Body of pancreas (tissue), 4 donors: ENCODE measurements around the gene GMNC. TPM values are rescaled to one million over a fixed set of nuclear protein-coding genes. Genes with fewer than 3 reads are reported as not detected.
A peak's percentile ranks its signal among the peaks of the same experiment; 100 is the strongest.

ENCODE experiments used
- ATAC-seq: fragments of 150-250 bp; one replicate; pipeline ENCODE4 v1.9.1; 2016
- DNase-seq, 4 donors: peaks; one replicate each; pipeline ENCODE4 v3.0.0-alpha.2; 2019
- H3K27ac ChIP-seq, 4 donors: fragments of 200-600 bp; sonication (generic); 1 replicate in 3 of 4; 2 replicates in 1 of 4; pipeline versions ENCODE4 v1.5.1 to v1.6.1; 2016 to 2019; ENCODE audit warnings: mild to moderate bottlenecking in 1 of 4, mixed read lengths in 1 of 4, moderate library complexity in 1 of 4
- H3K27me3 ChIP-seq, 2 donors: fragments of 200-600 bp; sonication (generic); one replicate each; pipeline ENCODE4 v1.6.0; 2016; ENCODE audit warnings: mild to moderate bottlenecking in 1 of 2
- H3K36me3 ChIP-seq, 2 donors: fragments of 200-600 bp; sonication (generic); replicated peaks in 1 of 2; 2 replicates each; pipeline ENCODE4 v1.5.1; 2016; ENCODE audit warnings: low read depth in 2 of 2; ENCODE audit not compliant: insufficient read depth in 1 of 2
- H3K4me1 ChIP-seq: fragments of 200-600 bp; sonication (generic); one replicate; pipeline ENCODE4 v1.6.0; 2016
- H3K4me3 ChIP-seq, 2 donors: fragments of 200-600 bp; sonication (generic); 1 replicate in 1 of 2; 2 replicates in 1 of 2; pipeline ENCODE4 v1.5.1; 2016 to 2019
- H3K9me3 ChIP-seq, 3 donors: fragments of 200-600 bp; sonication (generic); 1 replicate in 2 of 3; 2 replicates in 1 of 3; pipeline ENCODE4 v1.5.1; 2016
- POLR2A ChIP-seq, 3 donors: fragments of 450-650 bp; IDR thresholded peaks; one replicate each; pipeline ENCODE4 v1.6.1; 2016; ENCODE audit warnings: antibody characterized with exemption in 3 of 3, mild to moderate bottlenecking in 2 of 3
- WGBS, 2 donors: methylation state at CpG; one replicate each; pipeline ENCODE4 v1.1.5; 2017; 5-methylcytosine and 5-hydroxymethylcytosine counted together
- intact Hi-C: fragments of 100-400 bp; cut with DNase I; formaldehyde crosslinking; loops from one replicate; pipeline ENCODE4 v1.15.1; 2023
- total RNA-seq, 2 donors: library from RNA; depleted of rRNA; stranded (reverse); fragments of >200 nt; gene quantifications; one replicate each; pipeline ENCODE4 v1.1.0, GENCODE V29; 2016
- TF ChIP-seq, protein P1 (sequence below), 7 experiments: fragments of 450-650 bp in 4 of 7; fragments of 200-600 bp in 3 of 7; sonication (generic) in 3 of 7; IDR thresholded peaks; one replicate each; pipeline ENCODE4 v1.5.1; 2016 to 2019; ENCODE audit warnings: antibody characterized with exemption in 7 of 7

The GMNC gene
- total RNA-seq, 2 donors from 2014 or later: 1.0 to 1.3 TPM

DNA sequence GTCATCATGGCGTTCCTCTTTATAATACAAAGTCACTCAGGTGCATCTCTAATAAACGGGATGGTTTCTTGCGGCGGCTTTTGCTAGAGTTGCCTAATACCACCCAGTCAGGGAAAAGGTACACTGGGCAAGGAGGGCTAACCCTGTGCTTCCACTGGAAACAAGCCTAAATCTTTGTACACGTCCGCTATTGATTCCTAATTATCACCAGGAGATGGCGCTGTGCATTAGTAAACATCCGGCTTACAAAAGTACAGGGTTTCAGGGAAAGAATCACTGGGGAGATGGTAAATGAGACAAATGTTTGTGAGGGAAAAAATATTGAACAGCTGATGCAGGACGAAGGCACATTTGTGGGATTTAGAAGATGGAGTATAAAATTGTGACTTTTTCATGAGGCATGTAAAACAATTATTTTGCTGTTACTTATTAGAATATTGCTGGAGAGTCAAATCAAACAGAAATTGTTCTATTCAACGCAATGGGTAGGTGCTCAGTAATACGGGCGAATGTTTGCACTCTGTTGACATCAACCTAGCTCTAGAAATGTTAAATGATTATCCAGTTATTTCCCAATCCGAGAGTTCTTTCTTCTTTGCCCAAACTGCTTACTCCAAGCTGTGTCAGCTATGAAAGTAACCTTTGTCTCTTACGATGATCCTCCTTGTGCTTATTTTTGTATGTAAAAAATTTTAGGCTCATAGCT lies 50.6 kb downstream of the GMNC start:
- Histone ChIP-seq H3K4me3 (no peak overlapping the region), H3K4me1 (peaks cover 16% of the 10 kb centered on the region), H3K27ac (peak overlapping the region in 1 of 4 donors; percentile 27), H3K9me3 (no peaks in the 10 kb centered on the region), H3K27me3 (no peaks in the 10 kb centered on the region), H3K36me3 (no peaks in the 10 kb centered on the region)
- DNase-seq (peak; percentile 35 to 67 (median 54)), ATAC-seq (peak; percentile 28)
- WGBS, 2 donors: 20 to 26% methylated on average over 14 of the region's 14 CpGs
- TF ChIP-seq, protein P1, sequence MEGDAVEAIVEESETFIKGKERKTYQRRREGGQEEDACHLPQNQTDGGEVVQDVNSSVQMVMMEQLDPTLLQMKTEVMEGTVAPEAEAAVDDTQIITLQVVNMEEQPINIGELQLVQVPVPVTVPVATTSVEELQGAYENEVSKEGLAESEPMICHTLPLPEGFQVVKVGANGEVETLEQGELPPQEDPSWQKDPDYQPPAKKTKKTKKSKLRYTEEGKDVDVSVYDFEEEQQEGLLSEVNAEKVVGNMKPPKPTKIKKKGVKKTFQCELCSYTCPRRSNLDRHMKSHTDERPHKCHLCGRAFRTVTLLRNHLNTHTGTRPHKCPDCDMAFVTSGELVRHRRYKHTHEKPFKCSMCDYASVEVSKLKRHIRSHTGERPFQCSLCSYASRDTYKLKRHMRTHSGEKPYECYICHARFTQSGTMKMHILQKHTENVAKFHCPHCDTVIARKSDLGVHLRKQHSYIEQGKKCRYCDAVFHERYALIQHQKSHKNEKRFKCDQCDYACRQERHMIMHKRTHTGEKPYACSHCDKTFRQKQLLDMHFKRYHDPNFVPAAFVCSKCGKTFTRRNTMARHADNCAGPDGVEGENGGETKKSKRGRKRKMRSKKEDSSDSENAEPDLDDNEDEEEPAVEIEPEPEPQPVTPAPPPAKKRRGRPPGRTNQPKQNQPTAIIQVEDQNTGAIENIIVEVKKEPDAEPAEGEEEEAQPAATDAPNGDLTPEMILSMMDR (IDR thresholded peaks at IDR 0.05): peak; percentile 43 to 71 (median 54)
- no peak for TF ChIP-seq POLR2A (IDR thresholded peaks at IDR 0.05)
- intact Hi-C loops: no loop called here

DNA sequence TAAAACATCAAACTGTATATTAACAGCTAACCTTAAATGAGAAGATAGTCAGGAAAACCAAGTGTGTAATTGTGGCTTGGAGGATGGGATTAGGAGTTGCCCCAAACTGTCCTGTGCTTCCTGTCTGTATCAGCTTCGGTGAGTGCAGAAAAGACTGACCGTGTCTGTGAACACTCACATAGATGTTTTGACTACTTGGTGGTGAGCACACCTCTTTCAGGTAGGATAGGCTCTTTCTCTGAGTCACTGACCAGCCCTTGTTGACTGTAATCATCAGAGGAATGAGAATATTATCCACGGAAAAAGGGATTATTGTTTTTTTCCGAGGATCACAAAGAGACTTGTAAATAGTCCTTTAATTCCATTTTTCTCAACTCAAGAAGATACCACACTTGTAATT lies 51.5 kb downstream of the GMNC start:
- Histone ChIP-seq H3K4me1 (peaks cover 20% of the 10 kb centered on the region), H3K27me3 (no peaks in the 10 kb centered on the region), H3K4me3 (no peak overlapping the region), H3K9me3 (no peaks in the 10 kb centered on the region), H3K27ac (no peak overlapping the region), H3K36me3 (no peaks in the 10 kb centered on the region)
- no peak for ATAC-seq
- TF ChIP-seq, protein P1 (IDR thresholded peaks at IDR 0.05): no peak
- TF ChIP-seq POLR2A (IDR thresholded peaks at IDR 0.05): no peak
- intact Hi-C loops: no loop called here
- 71 to 79% methylated on average over 4 of the region's 4 CpGs for WGBS, 2 donors
- no peak for DNase-seq

GRCh38 chr3:190809351-190809750 lies 53.1 kb downstream of the GMNC start:
- TF ChIP-seq, protein P1 (IDR thresholded peaks at IDR 0.05): no peak
- TF ChIP-seq POLR2A (IDR thresholded peaks at IDR 0.05): no peak
- Histone ChIP-seq H3K4me1 (peaks cover 20% of the 10 kb centered on the region), H3K27me3 (no peaks in the 10 kb centered on the region), H3K9me3 (no peaks in the 10 kb centered on the region), H3K27ac (peak overlapping the region in 1 of 4 donors; percentile 70), H3K4me3 (no peak overlapping the region), H3K36me3 (no peaks in the 10 kb centered on the region)
- DNase-seq (no peak), ATAC-seq (no peak)
- intact Hi-C loops: no loop called here
- WGBS, 2 donors: 48 to 60% methylated on average over 2 of the region's 2 CpGs

DNA sequence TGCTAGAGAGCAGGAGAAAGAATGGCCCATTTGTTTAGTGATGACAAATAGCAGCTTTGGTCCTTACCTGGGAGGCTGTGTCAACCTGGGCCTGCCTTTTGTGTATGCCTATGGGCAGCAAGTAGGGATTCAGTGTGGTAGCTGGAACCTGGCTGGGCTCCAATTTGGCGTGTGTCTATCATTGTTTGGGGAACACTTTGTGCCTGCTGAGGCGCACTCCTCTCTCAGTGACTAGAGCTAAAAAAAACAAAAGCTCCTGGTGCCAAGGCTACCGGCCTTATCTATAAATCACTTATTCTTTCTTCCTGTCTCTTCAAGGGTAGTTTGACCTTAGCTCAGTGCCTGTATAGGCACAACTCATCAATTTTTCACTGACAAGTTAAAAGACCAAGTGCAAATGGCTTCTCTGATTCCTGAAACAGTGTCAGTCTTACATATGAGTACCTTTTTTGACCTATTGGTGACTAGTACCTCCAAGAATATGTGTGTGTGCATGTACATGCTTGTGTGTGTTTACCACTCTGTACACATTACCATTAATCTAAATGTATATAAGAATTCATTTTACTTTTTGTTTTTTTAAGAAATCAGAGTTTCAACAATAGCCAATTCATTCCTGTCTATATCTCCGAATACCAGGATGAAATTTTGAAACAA lies 54.6 kb downstream of the GMNC start:
- peak overlapping the region in 3 of 4 donors; percentile 36 to 70 (median 63) for H3K27ac ChIP-seq
- ATAC-seq: peak; percentile 99
- no peak for TF ChIP-seq POLR2A (IDR thresholded peaks at IDR 0.05)
- TF ChIP-seq, protein P1 (IDR thresholded peaks at IDR 0.05): no peak
- no peak overlapping the region for H3K4me3 ChIP-seq
- no peaks in the 10 kb centered on the region for H3K27me3 ChIP-seq
- H3K9me3 ChIP-seq: no peaks in the 10 kb centered on the region
- H3K4me1 ChIP-seq: peaks cover 20% of the 10 kb centered on the region
- WGBS, 2 donors: 19 to 23% methylated on average over 4 of the region's 4 CpGs
- DNase-seq: peak; percentile 95 to 97 (median 97)
- no peaks in the 10 kb centered on the region for H3K36me3 ChIP-seq
- intact Hi-C loops: no loop called here
